ENCODE data around the gene PRR30.
A peak's percentile ranks its signal among the peaks of the same experiment; 100 is the strongest.

The PRR30 gene

GRCh38 chr2:27154488-27154887, 15.3 kb upstream of the PRR30 start:
- DNase-seq (ENCODE audit: low read depth in 2 of 2) = no peak

GRCh38 chr2:27152796-27153464, 13.7 kb upstream of the PRR30 start:
- no peak for DNase-seq (ENCODE audit: low read depth in 2 of 2)

GRCh38 chr2:27152102-27152795, 13.0 kb upstream of the PRR30 start:
- no peak for DNase-seq (ENCODE audit: low read depth in 2 of 2)

GRCh38 chr2:27150639-27151230, 11.5 kb upstream of the PRR30 start:
- no peak for DNase-seq (ENCODE audit: low read depth in 2 of 2)

- DNase-seq (ENCODE audit: low read depth in 2 of 2) = no peak
Observed at GRCh38 chr2:27149570-27150405, 10.6 kb upstream of the PRR30 start.

GRCh38 chr2:27148801-27149439, 9.7 kb upstream of the PRR30 start, which contains the start of gene TCF23:
TSS of gene TCF23 (plus strand) at chr2:27149004. CDS start at chr2:27149134, 130 bp downstream.
- no peak for DNase-seq (ENCODE audit: low read depth in 2 of 2)

- no peak for DNase-seq (ENCODE audit: low read depth in 2 of 2)
Observed at GRCh38 chr2:27147935-27148334, 8.7 kb upstream of the PRR30 start.

- DNase-seq (ENCODE audit: low read depth in 2 of 2) = no peak
Observed at GRCh38 chr2:27145682-27146081, 6.5 kb upstream of the PRR30 start.

GRCh38 chr2:27143285-27143684, 4.1 kb upstream of the PRR30 start:
- DNase-seq (ENCODE audit: low read depth in 2 of 2) = no peak

GRCh38 chr2:27138111-27138510, 1.1 kb downstream of the PRR30 start:
- DNase-seq (ENCODE audit: low read depth in 2 of 2) = no peak

GRCh38 chr2:27137322-27137935, 1.8 kb downstream of the PRR30 start:
- no peak for DNase-seq (ENCODE audit: low read depth in 2 of 2)

GRCh38 chr2:27136751-27137150, 2.5 kb downstream of the PRR30 start:
- no peak for DNase-seq (ENCODE audit: low read depth in 2 of 2)

- no peak for DNase-seq (ENCODE audit: low read depth in 2 of 2)
Observed at GRCh38 chr2:27135478-27135955, 3.7 kb downstream of the PRR30 start.

GRCh38 chr2:27134781-27135477, 4.3 kb downstream of the PRR30 start:
- no peak for DNase-seq (ENCODE audit: low read depth in 2 of 2)

GRCh38 chr2:27133905-27134780, 5.1 kb downstream of the PRR30 start, which contains the start of gene PREB:
TSS of gene PREB (minus strand) at chr2:27134636. CDS start at chr2:27134421, 215 bp downstream.
- peak; percentile 96 to 97 for DNase-seq (ENCODE audit: low read depth in 2 of 2)

GRCh38 chr2:27133195-27133875, 5.9 kb downstream of the PRR30 start:
- no peak for DNase-seq (ENCODE audit: low read depth in 2 of 2)

GRCh38 chr2:27131429-27131828, 7.8 kb downstream of the PRR30 start:
- DNase-seq (ENCODE audit: low read depth in 2 of 2) = no peak

GRCh38 chr2:27130396-27130795, 8.8 kb downstream of the PRR30 start:
- no peak for DNase-seq (ENCODE audit: low read depth in 2 of 2)

All from activated CD8-positive, alpha-beta memory T cell treated with anti-CD3 and anti-CD28 coated beads for 4 hours (primary cell).